IMR-90 (cell line): ENCODE data around the gene SH2D4B. TPM values are rescaled to one million over a fixed set of nuclear protein-coding genes. Genes with fewer than 3 reads are reported as not detected.
A peak's percentile ranks its signal among the peaks of the same experiment; 100 is the strongest.

Source experiments
- ATAC-seq: fragments of 200-7000 bp; cut with Tn5 transposase; 2 replicates; pipeline ENCODE4 v1.9.1; 2020; ENCODE audit warnings: low read depth, mild to moderate bottlenecking, moderate library complexity
- BruUV-seq: library from RNA; stranded (reverse); fragments of 400-500 nt; replicated peaks from 2 replicates; lab custom pipeline; 2021; lab: Mats Ljungman, UMichigan
- CTCF ChIA-PET: fragments of 300-600 bp; formaldehyde crosslinking; extraction: SDS; loops from one replicate; lab custom pipeline; 2021; ENCODE audit warnings: antibody characterized with exemption; lab: Yijun Ruan, JAX
- POLR2A ChIA-PET: fragments of 300-600 bp; sonication (Branson Sonifier 250); formaldehyde crosslinking; loops from one replicate; lab custom pipeline; 2022; ENCODE audit warnings: antibody characterized with exemption; ENCODE audit not compliant: unreplicated experiment; lab: Charles Lee
- DNase-seq: peaks from one replicate; pipeline ENCODE4 v3.0.0; 2013
- H2AFZ ChIP-seq: replicated peaks from 2 replicates; pipeline ENCODE3; 2013; ENCODE audit warnings: low read length, mild to moderate bottlenecking; ENCODE audit not compliant: poor library complexity
- H2AK5ac ChIP-seq: 2 replicates; pipeline ENCODE4 v1.6.1; 2013; ENCODE audit warnings: low read depth, low read length, inconsistent platforms
- H2AK9ac ChIP-seq: replicated peaks from 2 replicates; pipeline ENCODE3; 2013; ENCODE audit warnings: mild to moderate bottlenecking, low read depth, low read length, moderate library complexity; ENCODE audit not compliant: poor library complexity
- H2BK120ac ChIP-seq: 2 replicates; pipeline ENCODE4 v1.6.1; 2013; ENCODE audit warnings: low read depth, low read length, inconsistent platforms
- H2BK15ac ChIP-seq: 3 replicates; pipeline ENCODE4 v1.6.1; 2013; ENCODE audit warnings: low read depth, low read length, inconsistent platforms
- H2BK20ac ChIP-seq: 2 replicates; pipeline ENCODE4 v1.6.1; 2013; ENCODE audit warnings: low read depth, mild to moderate bottlenecking, inconsistent platforms, low read length, moderate library complexity
- H2BK5ac ChIP-seq: 2 replicates; pipeline ENCODE4 v1.6.1; 2013; ENCODE audit warnings: mild to moderate bottlenecking, low read depth, low read length, inconsistent platforms; ENCODE audit not compliant: poor library complexity, severe bottlenecking
- H3K14ac ChIP-seq: replicated peaks from 2 replicates; pipeline ENCODE4 v1.6.1; 2013; ENCODE audit warnings: low read depth, low read length, inconsistent platforms
- H3K18ac ChIP-seq: 2 replicates; pipeline ENCODE4 v1.6.1; 2013; ENCODE audit warnings: low read depth, low read length, control low read depth
- H3K23ac ChIP-seq: 2 replicates; pipeline ENCODE4 v1.6.1; 2013; ENCODE audit warnings: low read depth, low read length, inconsistent platforms
- H3K27ac ChIP-seq: 2 replicates; pipeline ENCODE4 v1.5.1; 2013; ENCODE audit warnings: mild to moderate bottlenecking, control low read depth, low read length; ENCODE audit not compliant: insufficient read depth
- H3K27me3 ChIP-seq: 2 replicates; pipeline ENCODE4 v1.6.1; 2013; ENCODE audit warnings: low read length; ENCODE audit not compliant: control insufficient read depth, insufficient read depth
- H3K36me3 ChIP-seq: 2 replicates; pipeline ENCODE4 v1.6.1; 2013; ENCODE audit warnings: low read length, mixed read lengths; ENCODE audit not compliant: control insufficient read depth, insufficient read depth
- H3K4ac ChIP-seq: 2 replicates; pipeline ENCODE4 v1.6.1; 2013; ENCODE audit warnings: low read depth, low read length, inconsistent platforms
- H3K4me1 ChIP-seq: 2 replicates; pipeline ENCODE4 v1.6.1; 2013; ENCODE audit warnings: low read length, mixed read lengths; ENCODE audit not compliant: control insufficient read depth, insufficient read depth
- H3K4me2 ChIP-seq: 2 replicates; pipeline ENCODE4 v1.6.1; 2013; ENCODE audit warnings: low read depth, mild to moderate bottlenecking, control low read depth, low read length, moderate library complexity
- H3K4me3 ChIP-seq: 2 replicates; pipeline ENCODE4 v1.5.1; 2013; ENCODE audit warnings: low read depth, mild to moderate bottlenecking, control low read depth, low read length, moderate library complexity; ENCODE audit not compliant: insufficient read depth
- H3K56ac ChIP-seq: 2 replicates; pipeline ENCODE4 v1.6.1; 2013; ENCODE audit warnings: low read length, inconsistent platforms; ENCODE audit not compliant: insufficient read depth; ENCODE audit errors: extremely low read depth
- H3K79me1 ChIP-seq, 2 experiments: 2 replicates each; pipeline ENCODE4 v1.6.1; 2013; ENCODE audit warnings: low read length in 2 of 2, inconsistent platforms in 1 of 2, low read depth in 1 of 2
- H3K9ac ChIP-seq: 2 replicates; pipeline ENCODE4 v1.6.1; 2013; ENCODE audit warnings: low read depth, low read length, control low read depth
- H3K9me1 ChIP-seq: 2 replicates; pipeline ENCODE4 v1.6.1; 2013; ENCODE audit warnings: low read length, inconsistent platforms; ENCODE audit not compliant: insufficient read depth
- H3K9me3 ChIP-seq: 2 replicates; pipeline ENCODE4 v1.6.1; 2013; ENCODE audit warnings: low read length; ENCODE audit not compliant: control insufficient read depth, insufficient read depth
- H4K20me1 ChIP-seq: 2 replicates; pipeline ENCODE4 v1.6.1; 2013; ENCODE audit warnings: low read length, inconsistent platforms; ENCODE audit not compliant: insufficient read depth
- H4K5ac ChIP-seq: 2 replicates; pipeline ENCODE4 v1.6.1; 2013; ENCODE audit warnings: mild to moderate bottlenecking, low read depth, low read length, control low read depth
- H4K8ac ChIP-seq, 2 experiments: 2 replicates each; pipeline ENCODE4 v1.6.1; 2013; ENCODE audit warnings: low read depth in 2 of 2, low read length in 2 of 2, control low read depth in 1 of 2, inconsistent platforms in 1 of 2
- H4K91ac ChIP-seq: 2 replicates; pipeline ENCODE4 v1.6.1; 2013; ENCODE audit warnings: low read depth, low read length, inconsistent platforms; ENCODE audit not compliant: insufficient read depth
- BHLHE40 ChIP-seq: fragments of 150-350 bp; IDR thresholded peaks from 2 replicates; pipeline ENCODE4 v1.6.1; 2016; ENCODE audit warnings: mild to moderate bottlenecking, low read depth, low read length
- CEBPB ChIP-seq: IDR thresholded peaks from 2 replicates; pipeline ENCODE4 v1.6.1; 2012; ENCODE audit warnings: low read depth, low read length, improper control_type of control experiment
- CHD1 ChIP-seq: IDR thresholded peaks from 2 replicates; pipeline ENCODE4 v1.6.1; 2012; ENCODE audit warnings: low read depth, low read length, improper control_type of control experiment
- FOS ChIP-seq: fragments of 150-350 bp; IDR thresholded peaks from 2 replicates; pipeline ENCODE4 v1.6.1; 2016; ENCODE audit warnings: low read depth, low read length
- MAFK ChIP-seq: IDR thresholded peaks from 2 replicates; pipeline ENCODE4 v1.6.1; 2012; ENCODE audit warnings: low read depth, low read length, improper control_type of control experiment
- MXI1 ChIP-seq: IDR thresholded peaks from 2 replicates; pipeline ENCODE4 v1.6.1; 2012; ENCODE audit warnings: low read depth, mild to moderate bottlenecking, low read length, moderate library complexity, borderline replicate concordance
- NFE2L2 ChIP-seq: fragments of 150-350 bp; IDR thresholded peaks from 2 replicates; pipeline ENCODE4 v1.6.1; 2016; ENCODE audit warnings: low read depth, mild to moderate bottlenecking, low read length
- POLR2A ChIP-seq: IDR thresholded peaks from 2 replicates; pipeline ENCODE4 v1.6.1; 2012; ENCODE audit warnings: mild to moderate bottlenecking, low read depth, low read length
- RAD21 ChIP-seq: IDR thresholded peaks from 2 replicates; pipeline ENCODE4 v1.6.1; 2012; ENCODE audit warnings: low read length, improper control_type of control experiment
- RCOR1 ChIP-seq: IDR thresholded peaks from 2 replicates; pipeline ENCODE4 v1.6.1; 2012; ENCODE audit warnings: mild to moderate bottlenecking, low read length, improper control_type of control experiment; ENCODE audit not compliant: insufficient replicate concordance
- RFX5 ChIP-seq: IDR thresholded peaks from 2 replicates; pipeline ENCODE4 v1.8.0; 2012; ENCODE audit warnings: low read depth, mild to moderate bottlenecking, low read length, moderate library complexity
- SMC3 ChIP-seq: fragments of 150-350 bp; IDR thresholded peaks from 2 replicates; pipeline ENCODE4 v1.6.1; 2016; ENCODE audit warnings: low read depth, mild to moderate bottlenecking, antibody characterized with exemption, low read length, moderate library complexity
- USF2 ChIP-seq: fragments of 150-350 bp; IDR thresholded peaks from 2 replicates; pipeline ENCODE4 v1.6.1; 2017; ENCODE audit warnings: mild to moderate bottlenecking, antibody characterized with exemption, low read length, low read depth
- WGBS, 2 experiments: methylation state at CpG; one replicate each; pipeline versions ENCODE4 v1.1.5 to v1.1.7; 2013; ENCODE audit warnings: missing lambda C conversion rate in 2 of 2; ENCODE audit not compliant: insufficient read length in 1 of 2; ENCODE audit errors: extremely low coverage in 2 of 2; 5-methylcytosine and 5-hydroxymethylcytosine counted together
- dilution Hi-C: fragments of 300-500 bp; cut with HindIII; formaldehyde crosslinking; loops from one replicate; pipeline ENCODE4 v1.14.3; 2018; ENCODE audit warnings: low sequenced_read_pairs; ENCODE audit not compliant: unreplicated experiment
- in situ Hi-C: fragments of 300-500 bp; cut with MboI; formaldehyde crosslinking; loops from 3 replicates; pipeline ENCODE4 v1.14.3; 2019; ENCODE audit warnings: low sequenced_read_pairs, inconsistent platforms, mixed read lengths
- intact Hi-C: fragments of 100-400 bp; cut with micrococcal nuclease; formaldehyde crosslinking; loops from 2 replicates; pipeline ENCODE4 v1.10.0; 2022
- polyA plus RNA-seq, 3 experiments: library from polyadenylated mRNA; depleted of rRNA; stranded (reverse); fragments of >200 nt; gene quantifications; 2 replicates each; pipeline ENCODE4 v1.2.3, GENCODE V29; 2012; ENCODE audit warnings: low replicate concordance in 1 of 3
- total RNA-seq: library from RNA; depleted of rRNA; stranded (reverse); fragments of >200 nt; gene quantifications from 2 replicates; pipeline ENCODE4 v1.2.3, GENCODE V29; 2012
- TF ChIP-seq, protein P1 (sequence below): fragments of 150-350 bp; IDR thresholded peaks from 2 replicates; pipeline ENCODE4 v1.6.1; 2016; ENCODE audit warnings: low read depth, mild to moderate bottlenecking, low read length, moderate library complexity, borderline replicate concordance
- TF ChIP-seq, protein P2 (sequence below): conservative IDR thresholded peaks from 2 replicates; pipeline ENCODE4 v1.5.1; 2012; ENCODE audit warnings: mild to moderate bottlenecking, low read depth, low read length, improper control_type of control experiment

SH2D4B gene
- total and polyA plus RNA-seq, 2 of the 4 experiments (the other 2 are of a cell fraction) = not detected

DNA sequence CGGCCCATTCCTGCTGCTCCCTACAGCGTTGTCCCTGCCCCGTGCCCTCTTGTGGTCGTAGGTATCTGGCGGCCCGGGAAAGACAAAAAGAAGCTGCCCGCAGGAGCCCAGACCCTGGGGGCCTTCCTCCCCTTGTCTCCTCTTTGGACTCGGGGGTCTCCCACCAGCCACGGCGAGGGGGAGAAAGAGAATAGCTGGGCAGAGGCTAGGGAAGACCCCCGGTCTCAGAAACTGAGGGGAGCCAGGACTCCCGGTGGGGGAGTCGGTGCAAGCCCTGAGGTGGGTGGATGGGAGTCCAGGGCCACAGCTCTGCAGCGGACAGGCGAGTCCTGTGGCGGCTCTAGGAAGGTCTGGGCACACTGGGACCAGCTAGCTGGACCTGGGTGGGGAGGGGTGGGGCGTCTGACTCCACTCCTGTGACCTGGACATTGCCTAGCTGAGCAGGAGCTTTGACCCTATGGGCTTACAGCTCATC lies 1.3 kb upstream of the SH2D4B start:
- Histone ChIP-seq H3K79me1 (no peaks in the 10 kb centered on the region), H3K27me3 (peaks cover 8% of the 10 kb centered on the region), H3K4me3 (no peak overlapping the region), H2AK9ac (no peak overlapping the region), H4K5ac (no peak overlapping the region), H3K9me1 (no peaks in the 10 kb centered on the region), H3K18ac (no peak overlapping the region), H3K36me3 (no peaks in the 10 kb centered on the region), H3K14ac (no peak overlapping the region), H3K9me3 (no peaks in the 10 kb centered on the region), H4K20me1 (no peaks in the 10 kb centered on the region), H3K23ac (no peak overlapping the region), H4K8ac (no peak overlapping the region), H2BK20ac (no peak overlapping the region), H4K91ac (no peak overlapping the region), H2AK5ac (no peak overlapping the region), H3K9ac (no peak overlapping the region), H3K4ac (no peak overlapping the region), H2BK15ac (no peak overlapping the region), H3K27ac (no peak overlapping the region), H2BK120ac (no peak overlapping the region), H3K56ac (no peak overlapping the region), H2BK5ac (no peak overlapping the region), H2AFZ (peak overlapping the region; percentile 66), H3K4me2 (no peak overlapping the region), H3K4me1 (no peaks in the 10 kb centered on the region)
- POLR2A ChIA-PET = no interaction called here
- no peak for TF ChIP-seq BHLHE40
- TF ChIP-seq RCOR1 = no peak
- TF ChIP-seq RAD21 = no peak
- no peak for TF ChIP-seq SMC3
- TF ChIP-seq MAFK = no peak
- TF ChIP-seq, protein P1, sequence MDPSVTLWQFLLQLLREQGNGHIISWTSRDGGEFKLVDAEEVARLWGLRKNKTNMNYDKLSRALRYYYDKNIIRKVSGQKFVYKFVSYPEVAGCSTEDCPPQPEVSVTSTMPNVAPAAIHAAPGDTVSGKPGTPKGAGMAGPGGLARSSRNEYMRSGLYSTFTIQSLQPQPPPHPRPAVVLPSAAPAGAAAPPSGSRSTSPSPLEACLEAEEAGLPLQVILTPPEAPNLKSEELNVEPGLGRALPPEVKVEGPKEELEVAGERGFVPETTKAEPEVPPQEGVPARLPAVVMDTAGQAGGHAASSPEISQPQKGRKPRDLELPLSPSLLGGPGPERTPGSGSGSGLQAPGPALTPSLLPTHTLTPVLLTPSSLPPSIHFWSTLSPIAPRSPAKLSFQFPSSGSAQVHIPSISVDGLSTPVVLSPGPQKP = no peak
- TF ChIP-seq USF2 = no peak
- no peak for TF ChIP-seq FOS
- TF ChIP-seq, protein P2, sequence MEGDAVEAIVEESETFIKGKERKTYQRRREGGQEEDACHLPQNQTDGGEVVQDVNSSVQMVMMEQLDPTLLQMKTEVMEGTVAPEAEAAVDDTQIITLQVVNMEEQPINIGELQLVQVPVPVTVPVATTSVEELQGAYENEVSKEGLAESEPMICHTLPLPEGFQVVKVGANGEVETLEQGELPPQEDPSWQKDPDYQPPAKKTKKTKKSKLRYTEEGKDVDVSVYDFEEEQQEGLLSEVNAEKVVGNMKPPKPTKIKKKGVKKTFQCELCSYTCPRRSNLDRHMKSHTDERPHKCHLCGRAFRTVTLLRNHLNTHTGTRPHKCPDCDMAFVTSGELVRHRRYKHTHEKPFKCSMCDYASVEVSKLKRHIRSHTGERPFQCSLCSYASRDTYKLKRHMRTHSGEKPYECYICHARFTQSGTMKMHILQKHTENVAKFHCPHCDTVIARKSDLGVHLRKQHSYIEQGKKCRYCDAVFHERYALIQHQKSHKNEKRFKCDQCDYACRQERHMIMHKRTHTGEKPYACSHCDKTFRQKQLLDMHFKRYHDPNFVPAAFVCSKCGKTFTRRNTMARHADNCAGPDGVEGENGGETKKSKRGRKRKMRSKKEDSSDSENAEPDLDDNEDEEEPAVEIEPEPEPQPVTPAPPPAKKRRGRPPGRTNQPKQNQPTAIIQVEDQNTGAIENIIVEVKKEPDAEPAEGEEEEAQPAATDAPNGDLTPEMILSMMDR = no peak
- TF ChIP-seq POLR2A = no peak
- no peak for TF ChIP-seq MXI1
- TF ChIP-seq NFE2L2 = no peak
- TF ChIP-seq CEBPB = no peak
- no peak for TF ChIP-seq CHD1
- TF ChIP-seq RFX5 = no peak
- 100% methylated on average over 3 of the region's 17 CpGs; no CpG with 5 or more reads in 1 of the 2 experiments for WGBS, 2 experiments
- CTCF ChIA-PET = interaction anchor here (0.6 kb wide), 1 partner anchor 126 kb away, joined by 3 read pairs; no protein-coding TSS in a partner anchor
- no TSS peak for BruUV-seq
- DNase-seq = no peak
- no peak for ATAC-seq
- intact Hi-C loops = no loop called here
- dilution Hi-C loops = no loop called here
- in situ Hi-C loops = no loop called here
